ENCODE measurements around the gene DOCK3.

GRCh38 chr3:51353691-51354090, 679.0 kb downstream of the DOCK3 start:
- TF ChIP-seq POLR2AphosphoS5 (IDR thresholded peaks at IDR 0.05) = no peak
- TF ChIP-seq, protein P1, sequence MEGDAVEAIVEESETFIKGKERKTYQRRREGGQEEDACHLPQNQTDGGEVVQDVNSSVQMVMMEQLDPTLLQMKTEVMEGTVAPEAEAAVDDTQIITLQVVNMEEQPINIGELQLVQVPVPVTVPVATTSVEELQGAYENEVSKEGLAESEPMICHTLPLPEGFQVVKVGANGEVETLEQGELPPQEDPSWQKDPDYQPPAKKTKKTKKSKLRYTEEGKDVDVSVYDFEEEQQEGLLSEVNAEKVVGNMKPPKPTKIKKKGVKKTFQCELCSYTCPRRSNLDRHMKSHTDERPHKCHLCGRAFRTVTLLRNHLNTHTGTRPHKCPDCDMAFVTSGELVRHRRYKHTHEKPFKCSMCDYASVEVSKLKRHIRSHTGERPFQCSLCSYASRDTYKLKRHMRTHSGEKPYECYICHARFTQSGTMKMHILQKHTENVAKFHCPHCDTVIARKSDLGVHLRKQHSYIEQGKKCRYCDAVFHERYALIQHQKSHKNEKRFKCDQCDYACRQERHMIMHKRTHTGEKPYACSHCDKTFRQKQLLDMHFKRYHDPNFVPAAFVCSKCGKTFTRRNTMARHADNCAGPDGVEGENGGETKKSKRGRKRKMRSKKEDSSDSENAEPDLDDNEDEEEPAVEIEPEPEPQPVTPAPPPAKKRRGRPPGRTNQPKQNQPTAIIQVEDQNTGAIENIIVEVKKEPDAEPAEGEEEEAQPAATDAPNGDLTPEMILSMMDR (IDR thresholded peaks at IDR 0.05) = no peak
- TF ChIP-seq POLR2A (IDR thresholded peaks at IDR 0.05) = no peak
